ENCODE results near the gene SURF6. TPM values are rescaled to one million over a fixed set of nuclear protein-coding genes. Genes with fewer than 3 reads are reported as not detected.
A peak's percentile ranks its signal among the peaks of the same experiment; 100 is the strongest.
"Not testable (repeated sequence)": the region's sequence is repeated elsewhere in the genome, so short reads cannot be mapped to it uniquely, and the experiment has no call there.

The SURF6 gene
- 25.1 and 28.9 TPM in 2 replicates for total RNA-seq (2014; rRNA removed; shearing (Covaris generic); ENCODE audit: low replicate concordance)

DNA sequence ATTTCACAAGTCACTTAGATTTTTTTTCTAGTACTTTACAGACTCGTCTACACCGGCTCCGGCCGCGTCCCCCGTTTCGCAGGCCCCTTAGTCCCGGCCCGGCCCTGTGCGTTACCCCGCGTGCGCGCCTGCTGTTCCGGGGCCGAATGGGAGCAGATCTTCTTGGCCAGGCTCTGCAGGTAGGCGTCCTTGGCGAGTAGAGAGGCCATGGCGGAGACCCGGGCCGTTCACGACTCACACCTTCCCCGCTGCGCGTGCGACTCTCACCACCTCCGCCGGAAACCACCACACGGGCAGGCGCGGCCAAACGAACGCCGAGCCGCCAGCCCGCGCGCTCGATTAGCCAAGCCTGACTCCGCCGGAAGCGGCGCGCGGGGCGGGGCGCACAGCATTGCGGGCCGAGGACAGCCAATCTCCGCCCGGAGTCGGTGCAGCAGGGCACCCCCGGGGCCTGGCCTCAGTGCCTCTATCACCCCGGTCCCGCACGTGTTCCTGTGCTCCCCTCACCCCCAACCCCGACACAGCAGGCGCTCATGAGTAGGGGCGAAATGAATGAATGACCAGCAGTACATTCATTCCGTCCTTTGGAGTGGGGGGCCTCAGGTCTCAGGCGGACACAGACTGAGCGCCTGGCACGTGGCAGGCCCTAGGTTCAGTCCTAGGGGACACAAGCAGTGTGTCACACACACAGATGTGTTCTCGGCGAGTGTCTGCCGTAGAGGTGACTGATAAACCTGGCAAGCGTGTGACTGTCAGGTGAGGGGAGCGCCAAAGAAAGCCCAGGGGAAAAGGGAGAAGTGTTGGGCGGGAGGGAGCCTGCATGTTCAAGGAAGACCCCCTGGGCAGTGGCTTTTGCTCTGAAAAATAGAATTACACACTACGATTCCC is at the start of gene SURF6:
SURF6 (minus strand) TSS at position 265 of the 888 bp plus-strand sequence; CDS start at position 209, 56 bp downstream.
- Histone ChIP-seq H3K27me3 (no peaks in the 10 kb centered on the region), H3K36me3 (peaks cover 55% of the 10 kb centered on the region), H3K9me3 (no peaks in the 10 kb centered on the region), H3K4me3 (peak within 1 kb of the TSS; percentile 88)
- DNase-seq: peak; percentile 96

DNA sequence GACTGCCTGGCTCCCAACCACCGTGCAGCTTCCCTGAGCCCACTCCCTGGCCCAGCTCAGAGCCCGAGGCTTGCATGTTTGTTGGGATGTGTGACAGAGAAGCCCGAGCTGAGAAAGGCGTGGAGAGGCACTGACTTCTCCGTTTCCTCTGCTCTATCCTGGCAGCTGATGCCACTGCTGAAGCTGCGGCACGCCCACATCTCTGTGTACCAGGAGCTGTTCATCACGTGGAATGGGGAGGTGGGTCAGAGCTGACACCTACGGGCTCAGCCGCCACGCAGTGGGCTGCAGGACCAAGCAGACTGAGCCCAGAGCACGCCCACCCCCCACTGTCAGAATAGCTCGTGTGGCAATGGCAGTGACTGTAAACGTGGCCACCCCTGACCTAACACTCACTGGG is 49.5 kb upstream of the SURF6 start:
- H3K4me3 ChIP-seq: no peak overlapping the region

GRCh38 chr9:133384736-133385321 is 48.8 kb upstream of the SURF6 start:
- no peak for DNase-seq

More for the DNA sequence above, 49.5 kb upstream of the SURF6 start:
- H3K36me3 ChIP-seq: no peaks in the 10 kb centered on the region
- H3K27me3 ChIP-seq: no peaks in the 10 kb centered on the region
- H3K9me3 ChIP-seq: no peaks in the 10 kb centered on the region
- no peak for DNase-seq

GRCh38 chr9:133383438-133383837 is 47.5 kb upstream of the SURF6 start:
- Histone ChIP-seq H3K27me3 (no peaks in the 10 kb centered on the region), H3K4me3 (no peak overlapping the region), H3K36me3 (no peaks in the 10 kb centered on the region), H3K9me3 (no peaks in the 10 kb centered on the region)
- no peak for DNase-seq

More at GRCh38 chr9:133384736-133385321, 48.8 kb upstream of the SURF6 start:
- H3K4me3 ChIP-seq: no peak overlapping the region
- H3K27me3 ChIP-seq: no peaks in the 10 kb centered on the region
- H3K9me3 ChIP-seq: no peaks in the 10 kb centered on the region
- no peaks in the 10 kb centered on the region for H3K36me3 ChIP-seq

- Histone ChIP-seq H3K9me3 (no peaks in the 10 kb centered on the region), H3K4me3 (no peak overlapping the region), H3K36me3 (no peaks in the 10 kb centered on the region), H3K27me3 (no peaks in the 10 kb centered on the region)
- no peak for DNase-seq
Observed at GRCh38 chr9:133382507-133383141, 46.6 kb upstream of the SURF6 start.

DNA sequence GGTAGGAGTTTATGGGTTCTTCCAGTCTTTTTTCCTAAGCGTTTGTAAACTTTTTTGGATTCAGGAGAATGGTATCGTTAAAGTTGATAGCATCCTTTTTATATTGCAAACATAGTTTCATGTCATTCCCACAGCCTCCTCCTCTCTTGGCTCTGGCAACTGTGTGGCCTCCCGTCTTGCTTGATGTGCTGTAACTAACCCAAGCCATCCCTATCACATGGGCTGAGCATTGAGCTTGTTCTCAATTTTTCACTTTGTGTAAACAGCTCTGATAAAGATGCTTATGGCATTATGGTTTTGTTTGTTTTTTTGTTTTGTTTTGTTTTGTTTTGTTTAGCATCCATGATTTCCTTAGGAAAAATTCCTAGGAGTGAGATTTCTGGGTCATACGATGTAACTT is 44.7 kb upstream of the SURF6 start:
- no peak for DNase-seq
- Histone ChIP-seq H3K36me3 (no peaks in the 10 kb centered on the region), H3K27me3 (no peaks in the 10 kb centered on the region), H3K9me3 (no peaks in the 10 kb centered on the region), H3K4me3 (no peak overlapping the region)

- Histone ChIP-seq H3K36me3 (no peaks in the 10 kb centered on the region), H3K27me3 (no peaks in the 10 kb centered on the region), H3K9me3 (no peaks in the 10 kb centered on the region), H3K4me3 (no peak overlapping the region)
- no peak for DNase-seq
Observed at GRCh38 chr9:133379153-133380086, 43.4 kb upstream of the SURF6 start.

DNA sequence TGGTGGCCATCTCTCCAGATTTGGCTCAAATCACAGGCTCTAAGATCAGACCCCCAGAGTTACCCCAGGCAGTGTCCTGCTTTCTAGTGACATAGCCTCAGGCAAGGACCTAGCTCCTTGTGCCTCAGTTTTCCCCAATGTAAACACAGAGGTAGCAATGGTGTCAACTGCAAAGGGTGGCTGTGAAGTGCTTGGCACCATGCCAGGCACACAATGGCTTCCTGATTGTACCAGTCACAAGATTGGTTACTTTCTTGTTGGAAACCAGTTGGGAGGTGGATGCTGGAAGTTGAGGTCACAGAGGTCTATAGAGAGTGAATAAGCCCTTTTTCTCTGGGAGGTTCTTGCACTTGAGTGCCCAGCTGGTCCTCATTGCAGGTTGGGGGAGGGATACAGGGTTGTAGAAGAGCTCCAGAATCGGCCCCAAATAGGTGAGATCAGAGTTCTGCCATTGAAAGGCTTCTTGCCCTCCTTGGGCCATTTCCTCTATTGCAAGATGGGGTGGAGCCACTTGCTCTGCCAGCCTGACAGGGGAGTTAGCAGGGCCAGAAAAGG is 42.5 kb upstream of the SURF6 start:
- DNase-seq: no peak
- no peak overlapping the region for H3K4me3 ChIP-seq
- H3K27me3 ChIP-seq: no peaks in the 10 kb centered on the region
- peaks cover 3% of the 10 kb centered on the region for H3K36me3 ChIP-seq
- H3K9me3 ChIP-seq: no peaks in the 10 kb centered on the region

GRCh38 chr9:133377721-133378216 is 41.8 kb upstream of the SURF6 start:
- Histone ChIP-seq H3K36me3 (peaks cover 11% of the 10 kb centered on the region), H3K4me3 (no peak overlapping the region), H3K27me3 (no peaks in the 10 kb centered on the region), H3K9me3 (no peaks in the 10 kb centered on the region)
- peak; percentile 38 for DNase-seq

DNA sequence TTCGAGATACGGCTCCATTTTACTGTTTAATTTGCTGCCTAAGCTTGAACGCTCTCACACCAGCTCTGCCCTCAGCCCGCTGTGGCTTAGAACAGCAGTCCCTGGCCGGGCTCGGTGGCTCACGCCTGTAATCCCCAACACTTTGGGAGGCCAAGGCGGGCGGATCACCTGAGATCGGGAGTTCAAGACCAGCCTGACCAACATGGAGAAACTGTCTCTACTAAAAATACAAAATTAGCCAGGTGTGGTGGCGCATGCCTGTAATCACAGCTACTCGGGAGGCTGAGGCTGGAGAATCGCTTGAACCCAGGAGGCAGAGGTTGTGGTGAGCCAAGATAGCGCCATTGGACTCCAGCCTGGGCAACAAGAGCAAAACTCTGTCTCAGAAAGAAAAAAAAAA is 41.3 kb upstream of the SURF6 start:
- DNase-seq, H3K4me3 ChIP-seq, H3K9me3 ChIP-seq, H3K27me3 ChIP-seq: not testable (repeated sequence)
- peaks cover 16% of the 10 kb centered on the region for H3K36me3 ChIP-seq

DNA sequence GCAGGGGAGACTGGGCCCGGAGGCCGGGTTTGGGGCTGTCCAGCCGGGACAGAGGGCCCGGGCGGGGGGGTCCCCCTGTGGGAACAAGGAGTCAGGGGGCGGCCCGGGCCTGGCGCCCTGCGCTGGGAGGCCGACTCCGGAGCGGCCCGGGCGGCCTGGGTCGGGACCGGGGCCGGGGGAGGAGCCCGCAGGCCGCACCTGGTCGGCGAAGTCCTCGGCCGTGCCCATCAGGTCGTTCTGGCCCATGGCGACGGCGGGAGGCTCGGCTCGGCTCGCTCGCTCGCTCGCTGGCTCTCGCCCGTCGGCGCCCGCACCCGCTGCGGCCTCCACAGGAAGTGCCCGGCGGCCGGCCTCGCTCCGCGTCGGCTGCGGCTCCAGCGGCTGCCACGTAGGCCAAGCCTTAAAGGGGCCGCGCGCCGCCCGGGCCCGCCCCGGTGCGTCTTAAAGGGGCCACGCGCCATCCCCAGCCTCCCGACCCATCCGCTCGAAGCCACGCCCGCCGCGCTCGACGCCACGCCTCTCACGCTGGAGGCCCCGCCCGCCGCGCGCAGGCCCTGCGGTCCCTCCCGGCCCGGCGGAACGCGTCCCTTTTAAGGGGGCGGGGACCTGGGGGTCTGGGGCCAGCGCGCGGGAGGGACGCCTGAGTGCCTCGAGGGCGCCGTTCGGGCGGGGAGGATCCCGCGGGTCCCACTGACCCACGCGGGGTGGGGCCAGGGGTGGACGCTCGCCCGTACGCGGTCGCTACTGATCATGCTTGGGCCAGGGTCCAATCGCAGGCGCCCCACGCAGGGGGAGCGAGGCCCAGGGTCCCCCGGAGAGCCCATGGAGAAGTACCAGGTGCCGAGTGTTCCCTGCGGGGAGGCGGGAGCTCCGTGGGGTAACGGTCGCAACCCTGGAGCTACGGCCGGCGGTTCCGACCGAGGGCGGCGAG is 40.0 kb upstream of the SURF6 start, which contains the start of the genes STKLD1 and SURF4:
STKLD1 (plus strand) TSS at position 643 of the 931 bp plus-strand sequence; CDS start at position 751, 108 bp downstream.
SURF4 (minus strand) TSS at position 337 of the 931 bp plus-strand sequence; CDS start at position 246, 91 bp downstream.
- Histone ChIP-seq H3K4me3 (peak within 1 kb of the TSS; percentile 95), H3K36me3 (peaks cover 28% of the 10 kb centered on the region), H3K9me3 (no peaks in the 10 kb centered on the region), H3K27me3 (no peaks in the 10 kb centered on the region)
- peak; percentile 94 for DNase-seq

DNA sequence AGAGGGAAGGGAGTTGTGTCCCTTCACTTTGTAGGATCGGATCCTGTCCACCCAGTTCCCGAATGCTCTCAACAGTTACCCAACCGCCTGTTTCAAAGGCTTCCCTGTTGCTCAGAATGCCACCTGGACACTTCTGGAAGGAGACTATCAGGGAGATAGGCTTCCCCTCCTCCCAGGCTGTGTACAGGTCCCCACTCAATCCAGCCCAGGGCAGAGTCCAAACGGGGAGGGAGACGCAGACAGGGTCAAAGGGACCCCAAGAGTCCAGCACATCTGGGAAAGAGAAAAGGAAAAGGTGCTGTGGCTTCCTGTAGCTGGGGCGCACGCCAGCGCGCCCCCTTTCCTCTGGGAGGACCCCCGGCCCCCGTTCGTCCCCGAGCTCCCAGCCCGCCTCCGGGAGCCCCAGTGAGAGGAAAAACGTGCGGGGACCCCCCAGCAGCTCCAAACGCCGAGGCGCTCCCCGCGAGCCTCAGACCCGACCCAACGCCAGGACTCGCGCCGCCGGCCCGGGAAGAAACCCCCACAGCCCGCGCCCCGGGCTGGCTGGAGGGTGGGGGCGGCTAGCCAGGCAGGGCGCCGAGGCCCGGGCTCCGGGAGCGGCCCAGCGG is 39.2 kb upstream of the SURF6 start:
- H3K9me3 ChIP-seq: no peaks in the 10 kb centered on the region
- peak overlapping the region; percentile 95 for H3K4me3 ChIP-seq
- H3K36me3 ChIP-seq: peaks cover 35% of the 10 kb centered on the region
- no peaks in the 10 kb centered on the region for H3K27me3 ChIP-seq
- no peak for DNase-seq

DNA sequence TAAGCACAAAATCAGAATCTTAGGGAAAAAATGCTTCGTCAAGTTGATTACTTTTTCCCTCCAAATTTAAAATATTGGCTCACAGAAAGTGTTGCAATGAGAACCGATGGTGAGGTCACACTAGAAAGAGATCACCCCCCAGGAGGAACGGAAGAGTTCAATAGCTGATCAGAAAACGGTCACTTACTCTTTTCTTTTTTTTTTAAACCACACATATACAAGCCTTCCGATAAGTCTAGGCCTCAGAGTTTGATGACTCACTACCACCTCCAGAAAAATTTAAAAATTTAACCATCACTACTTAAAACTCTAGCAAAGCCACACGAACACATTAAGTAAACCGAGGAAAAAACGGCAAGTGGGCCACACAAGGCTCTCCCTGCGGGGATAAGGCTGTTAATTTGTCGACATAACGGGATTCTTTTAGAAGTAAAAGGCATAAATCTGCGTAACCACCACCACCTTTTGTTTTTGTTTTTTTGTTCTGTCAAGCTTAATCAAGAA is 38.7 kb upstream of the SURF6 start:
- Histone ChIP-seq H3K36me3 (peaks cover 38% of the 10 kb centered on the region), H3K27me3 (no peaks in the 10 kb centered on the region), H3K9me3 (no peaks in the 10 kb centered on the region), H3K4me3 (peak overlapping the region; percentile 95)
- no peak for DNase-seq

- Histone ChIP-seq H3K36me3 (peaks cover 61% of the 10 kb centered on the region), H3K9me3 (no peaks in the 10 kb centered on the region), H3K27me3 (no peaks in the 10 kb centered on the region), H3K4me3 (no peak overlapping the region)
- DNase-seq: no peak
Observed at GRCh38 chr9:133372144-133372543, 36.2 kb upstream of the SURF6 start.

Data from MG63 (cell line).